Measurements from ENCODE around the gene APOE. TPM values are rescaled to one million over a fixed set of nuclear protein-coding genes. Genes with fewer than 3 reads are reported as not detected.
"Not testable (repeated sequence)": the region's sequence is repeated elsewhere in the genome, so short reads cannot be mapped to it uniquely, and the experiment has no call there.

APOE gene
- total and polyA plus RNA-seq, 2 of the 13 experiments (the other 11 are each of a cell fraction or from before 2014, with no cell fraction given) = 1,328 to 1,470 TPM

GRCh38 chr19:44913512-44914432, 8.2 kb downstream of the APOE start (continued):
- TF ChIP-seq ZKSCAN5 (CRISPR knock-in tag; IDR thresholded peaks at IDR 0.05) (peak; percentile 60; the same call in 1 of the 2 replicates), MTF2 (CRISPR knock-in tag; IDR thresholded peaks at IDR 0.05; ENCODE audit: borderline replicate concordance) (0 out of 2 replicates have a peak, but pooled peaks have one; percentile 26), CREB1 (CRISPR knock-in tag; IDR thresholded peaks at IDR 0.05) (0 out of 2 replicates have a peak, but pooled peaks have one; percentile 22), NFE2 (CRISPR knock-in tag; IDR thresholded peaks at IDR 0.05) (0 out of 2 replicates have a peak, but pooled peaks have one; percentile 36), AFF4 (CRISPR knock-in tag; IDR thresholded peaks at IDR 0.05) (0 out of 2 replicates have a peak, but pooled peaks have one; percentile 32), ZNF136 (CRISPR knock-in tag; IDR thresholded peaks at IDR 0.05; ENCODE audit: low read depth) (0 out of 2 replicates have a peak, but pooled peaks have one; percentile 38), MLX (CRISPR knock-in tag; IDR thresholded peaks at IDR 0.05) (peak; percentile 92), DNMT3B (CRISPR knock-in tag; conservative IDR thresholded peaks at IDR 0.05) (0 out of 2 replicates have a peak, but pooled peaks have one; percentile 17), ZNF317 (CRISPR knock-in tag; IDR thresholded peaks at IDR 0.05) (0 out of 2 replicates have a peak, but pooled peaks have one; percentile 12), MLXIP (CRISPR knock-in tag; IDR thresholded peaks at IDR 0.05; ENCODE audit: borderline replicate concordance) (0 out of 2 replicates have a peak, but pooled peaks have one; percentile 70), NR2C2 (CRISPR knock-in tag; IDR thresholded peaks at IDR 0.05; ENCODE audit: borderline replicate concordance) (peak; percentile 41; the same call in 1 of the 2 replicates), THRA (CRISPR knock-in tag; IDR thresholded peaks at IDR 0.05; ENCODE audit: borderline replicate concordance) (peak; percentile 77; the same call in 1 of the 2 replicates), ZBTB20 (CRISPR knock-in tag; IDR thresholded peaks at IDR 0.05; ENCODE audit: borderline replicate concordance, low read depth) (peak; percentile 69), ZC3H4 (CRISPR knock-in tag; IDR thresholded peaks at IDR 0.05; ENCODE audit: borderline replicate concordance) (peak; percentile 71; the same call in 1 of the 2 replicates), ZNF614 (CRISPR knock-in tag; IDR thresholded peaks at IDR 0.05; ENCODE audit: borderline replicate concordance) (peak; percentile 22; the same call in 1 of the 2 replicates)
- not testable (repeated sequence) for TF ChIP-seq CREB1 (IDR thresholded peaks at IDR 0.05)

All from HepG2 (cell line).